Activated CD4-positive, alpha-beta T cell treated with anti-CD3 and anti-CD28 coated beads for 36 hours (primary cell): ENCODE data around the gene MAML3. TPM values are rescaled to one million over a fixed set of nuclear protein-coding genes. Genes with fewer than 3 reads are reported as not detected.

Experiments
- ATAC-seq: fragments of 200-7000 bp; cut with Tn5 transposase; one replicate; pipeline ENCODE4 v1.10.0; 2021; ENCODE audit warnings: mild to moderate bottlenecking, moderate library complexity
- CTCF ChIA-PET: fragments of 350-600 bp; sonication (Branson Sonifier 250); formaldehyde crosslinking; loops from one replicate; lab custom pipeline; 2021; ENCODE audit warnings: antibody characterized with exemption; lab: Charles Lee
- POLR2A ChIA-PET: fragments of 350-600 bp; sonication (Branson Sonifier 250); formaldehyde crosslinking; loops from one replicate; lab custom pipeline; 2021; ENCODE audit warnings: antibody characterized with exemption, inconsistent platforms; lab: Charles Lee
- DNase-seq: peaks from one replicate; pipeline ENCODE4 v3.0.0-alpha.2; 2020
- H3K27ac Mint-ChIP-seq: one replicate; pipeline ENCODE4 v1.8.0; 2021; ENCODE audit warnings: mixed read lengths
- H3K27me3 Mint-ChIP-seq: one replicate; pipeline ENCODE4 v1.8.0; 2021; ENCODE audit warnings: mixed read lengths
- H3K36me3 Mint-ChIP-seq: one replicate; pipeline ENCODE4 v1.8.0; 2021; ENCODE audit warnings: low read depth, mixed read lengths
- H3K4me1 Mint-ChIP-seq: one replicate; pipeline ENCODE4 v1.8.0; 2021; ENCODE audit warnings: mixed read lengths
- H3K4me3 Mint-ChIP-seq: one replicate; pipeline ENCODE4 v1.8.0; 2021; ENCODE audit warnings: mild to moderate bottlenecking, moderate library complexity, mixed read lengths
- H3K9me3 Mint-ChIP-seq: one replicate; pipeline ENCODE4 v1.8.0; 2021; ENCODE audit warnings: low read depth, mixed read lengths
- intact Hi-C, 2 experiments: fragments of 100-400 bp; cut with DNase I in 1 of 2; cut with micrococcal nuclease in 1 of 2; formaldehyde crosslinking; loops; one replicate each; pipeline versions ENCODE4 v1.14.2 to v1.15.1; 2022 to 2024; cut with DNase I, micrococcal nuclease
- total RNA-seq, 2 experiments: library from RNA; stranded (reverse); gene quantifications; one replicate each; pipeline ENCODE4 v1.2.3, GENCODE V29; 2021

The MAML3 gene
- total RNA-seq, 2 experiments from 2014 or later: 1.6 to 1.9 TPM

- ATAC-seq (peak; percentile 51), DNase-seq (peak; percentile 69)
- peaks cover 7% of the 10 kb centered on the region for H3K27me3 Mint-ChIP-seq
- POLR2A ChIA-PET: interaction anchor here (0.6 to 1.1 kb wide), 5 partner anchors 40 to 178 kb away, joined by 3 to 5 read pairs (median 4); no protein-coding TSS in a partner anchor
- peaks cover 1% of the 10 kb centered on the region for H3K36me3 Mint-ChIP-seq
- peaks cover under 1% of the 10 kb centered on the region for H3K9me3 Mint-ChIP-seq
- intact Hi-C loops: loop anchor here (1.0 to 10.0 kb wide), 8 partner anchors 53 to 599 kb away; partner anchors contain the start of gene SETD7 (in 1 of the 2)
- H3K27ac Mint-ChIP-seq: peak overlapping the region; percentile 77
- CTCF ChIA-PET: interaction anchor here (0.7 to 1.9 kb wide), 7 partner anchors 11 to 178 kb away, joined by 3 to 7 read pairs (median 3); no protein-coding TSS in a partner anchor
- peaks cover 31% of the 10 kb centered on the region for H3K4me1 Mint-ChIP-seq
- peak overlapping the region; percentile 30 for H3K4me3 Mint-ChIP-seq
Measured at GRCh38 chr4:140156529-140157171, 2.7 kb upstream of the MAML3 start.

GRCh38 chr4:140154572-140154891 lies 548 bp upstream of the MAML3 start:
- intact Hi-C loops: loop anchor here (1.0 to 10.0 kb wide), 8 partner anchors 37 to 1137 kb away; partner anchors contain the start of genes NOCT (in 1 of the 2) and RAB33B (in 1 of the 2)
- peak overlapping the region; percentile 55 for H3K27ac Mint-ChIP-seq
- peaks cover 37% of the 10 kb centered on the region for H3K4me1 Mint-ChIP-seq
- peak overlapping the region; percentile 86 for H3K4me3 Mint-ChIP-seq
- DNase-seq (no peak), ATAC-seq (no peak)
- peaks cover 8% of the 10 kb centered on the region for H3K27me3 Mint-ChIP-seq
- H3K9me3 Mint-ChIP-seq: no peaks in the 10 kb centered on the region
- POLR2A ChIA-PET: no interaction called here
- CTCF ChIA-PET: interaction anchor here (0.9 to 2.0 kb wide), 5 partner anchors 93 to 142 kb away, joined by 3 to 10 read pairs (median 7); no protein-coding TSS in a partner anchor
- peaks cover 1% of the 10 kb centered on the region for H3K36me3 Mint-ChIP-seq

- H3K36me3 Mint-ChIP-seq: peaks cover 1% of the 10 kb centered on the region
- H3K4me3 Mint-ChIP-seq: peak overlapping the region; percentile 86
- intact Hi-C loops: loop anchor here (2.0 to 10.0 kb wide), 10 partner anchors 36 to 1136 kb away; partner anchors contain the start of genes ELF2 (in 1 of the 2), ELMOD2 (in 1 of the 2), NOCT (in 1 of the 2) and RAB33B (in 1 of the 2)
- DNase-seq (no peak), ATAC-seq (no peak)
- H3K27me3 Mint-ChIP-seq: peaks cover 17% of the 10 kb centered on the region
- H3K9me3 Mint-ChIP-seq: no peaks in the 10 kb centered on the region
- peak overlapping the region; percentile 80 for H3K27ac Mint-ChIP-seq
- H3K4me1 Mint-ChIP-seq: peaks cover 37% of the 10 kb centered on the region
- ChIA-PET POLR2A (no interaction called here), CTCF (interaction anchor here (0.7 to 2.0 kb wide), 5 partner anchors 34 to 102 kb away, joined by 3 to 10 read pairs (median 7); no protein-coding TSS in a partner anchor)
Measured at GRCh38 chr4:140153419-140153717, 616 bp downstream of the MAML3 start.

GRCh38 chr4:140152751-140153418 lies 1.1 kb downstream of the MAML3 start:
- ATAC-seq: peak; percentile 2
- DNase-seq: peak; percentile 69
- Mint-ChIP-seq H3K4me3 (peak overlapping the region; percentile 86), H3K36me3 (peaks cover 1% of the 10 kb centered on the region), H3K4me1 (peaks cover 36% of the 10 kb centered on the region), H3K9me3 (no peaks in the 10 kb centered on the region), H3K27ac (peak overlapping the region; percentile 80), H3K27me3 (peaks cover 20% of the 10 kb centered on the region)
- ChIA-PET CTCF (interaction anchor here (0.7 to 2.0 kb wide), 4 partner anchors 35 to 101 kb away, joined by 3 to 10 read pairs (median 8); no protein-coding TSS in a partner anchor), POLR2A (interaction anchor here (0.6 kb wide), 2 partner anchors 91 to 174 kb away, joined by 3 to 4 read pairs; no protein-coding TSS in a partner anchor)
- intact Hi-C loops: loop anchor here (1.0 to 10.0 kb wide), 13 partner anchors 36 to 1136 kb away; partner anchors contain the start of genes ELF2 (in 1 of the 2), ELMOD2 (in 1 of the 2), NOCT (in 1 of the 2) and RAB33B (in 1 of the 2)

GRCh38 chr4:140152013-140152703 lies 1.8 kb downstream of the MAML3 start:
- Mint-ChIP-seq H3K27ac (peak overlapping the region; percentile 80), H3K36me3 (peaks cover 1% of the 10 kb centered on the region), H3K27me3 (peaks cover 21% of the 10 kb centered on the region), H3K4me1 (peaks cover 29% of the 10 kb centered on the region), H3K9me3 (no peaks in the 10 kb centered on the region), H3K4me3 (peak overlapping the region; percentile 86)
- ATAC-seq (peak; percentile 47), DNase-seq (peak; percentile 87)
- ChIA-PET POLR2A (interaction anchor here (0.6 kb wide), 2 partner anchors 92 to 174 kb away, joined by 3 to 4 read pairs; no protein-coding TSS in a partner anchor), CTCF (no interaction called here)
- intact Hi-C loops: loop anchor here (1.0 to 10.0 kb wide), 13 partner anchors 35 to 1135 kb away; partner anchors contain the start of genes ELF2 (in 1 of the 2), ELMOD2 (in 1 of the 2), NOCT (in 1 of the 2) and RAB33B (in 1 of the 2)

GRCh38 chr4:140151699-140152012 lies 2.3 kb downstream of the MAML3 start:
- POLR2A ChIA-PET: no interaction called here
- peak overlapping the region; percentile 80 for H3K27ac Mint-ChIP-seq
- DNase-seq (peak; percentile 73), ATAC-seq (peak; percentile 25)
- no peaks in the 10 kb centered on the region for H3K9me3 Mint-ChIP-seq
- H3K36me3 Mint-ChIP-seq: peaks cover 1% of the 10 kb centered on the region
- H3K27me3 Mint-ChIP-seq: peaks cover 21% of the 10 kb centered on the region
- intact Hi-C loops: loop anchor here (1.0 to 10.0 kb wide), 17 partner anchors 34 to 1134 kb away; partner anchors contain the start of genes ELF2 (in 1 of the 2), ELMOD2 (in 1 of the 2), NOCT (in 1 of the 2) and RAB33B (in 1 of the 2)
- peaks cover 24% of the 10 kb centered on the region for H3K4me1 Mint-ChIP-seq
- peak overlapping the region; percentile 86 for H3K4me3 Mint-ChIP-seq
- CTCF ChIA-PET: no interaction called here

- Mint-ChIP-seq H3K36me3 (peaks cover 1% of the 10 kb centered on the region), H3K9me3 (no peaks in the 10 kb centered on the region), H3K4me1 (peaks cover 18% of the 10 kb centered on the region), H3K4me3 (peak overlapping the region; percentile 86), H3K27me3 (peaks cover 21% of the 10 kb centered on the region), H3K27ac (peak overlapping the region; percentile 72)
- ATAC-seq (peak; percentile 26), DNase-seq (peak; percentile 65)
- intact Hi-C loops: loop anchor here (1.0 to 10.0 kb wide), 10 partner anchors 34 to 1134 kb away; partner anchors contain the start of genes NOCT (in 1 of the 2), RAB33B (in 1 of the 2) and SCOC (in 1 of the 2)
- ChIA-PET CTCF (interaction anchor here (0.6 to 0.7 kb wide), 2 partner anchors 29 to 72 kb away, joined by 3 read pairs; no protein-coding TSS in a partner anchor), POLR2A (no interaction called here)
Measured at GRCh38 chr4:140150886-140151698, 2.9 kb downstream of the MAML3 start.

GRCh38 chr4:140150636-140150885 lies 3.4 kb downstream of the MAML3 start:
- Mint-ChIP-seq H3K27me3 (peaks cover 21% of the 10 kb centered on the region), H3K9me3 (no peaks in the 10 kb centered on the region), H3K4me3 (peak overlapping the region; percentile 86), H3K4me1 (peaks cover 16% of the 10 kb centered on the region), H3K27ac (peak overlapping the region; percentile 72), H3K36me3 (peaks cover 1% of the 10 kb centered on the region)
- CTCF ChIA-PET: interaction anchor here (0.6 to 0.7 kb wide), 2 partner anchors 28 to 72 kb away, joined by 3 read pairs; no protein-coding TSS in a partner anchor
- DNase-seq (peak; percentile 77), ATAC-seq (no peak)
- POLR2A ChIA-PET: no interaction called here
- intact Hi-C loops: loop anchor here (1.0 to 10.0 kb wide), 10 partner anchors 33 to 1133 kb away; partner anchors contain the start of genes NOCT (in 1 of the 2), RAB33B (in 1 of the 2) and SCOC (in 1 of the 2)

GRCh38 chr4:140149846-140150635 lies 3.9 kb downstream of the MAML3 start:
- DNase-seq: peak; percentile 77
- ChIA-PET CTCF (interaction anchor here (0.7 kb wide), 2 partner anchors 71 to 376 kb away, joined by 3 read pairs; no protein-coding TSS in a partner anchor), POLR2A (no interaction called here)
- intact Hi-C loops: loop anchor here (1.0 to 10.0 kb wide), 10 partner anchors 33 to 1133 kb away; partner anchors contain the start of genes NOCT (in 1 of the 2), RAB33B (in 1 of the 2) and SCOC (in 1 of the 2)
- H3K36me3 Mint-ChIP-seq: peaks cover 1% of the 10 kb centered on the region
- peaks cover 17% of the 10 kb centered on the region for H3K4me1 Mint-ChIP-seq
- ATAC-seq: peak; percentile 14
- H3K27ac Mint-ChIP-seq: peak overlapping the region; percentile 72
- no peaks in the 10 kb centered on the region for H3K9me3 Mint-ChIP-seq
- H3K27me3 Mint-ChIP-seq: peaks cover 21% of the 10 kb centered on the region
- H3K4me3 Mint-ChIP-seq: peak overlapping the region; percentile 86
